ENCODE data around the gene CACNG5. TPM values are rescaled to one million over a fixed set of nuclear protein-coding genes. Genes with fewer than 3 reads are reported as not detected.

The CACNG5 gene, protein sequence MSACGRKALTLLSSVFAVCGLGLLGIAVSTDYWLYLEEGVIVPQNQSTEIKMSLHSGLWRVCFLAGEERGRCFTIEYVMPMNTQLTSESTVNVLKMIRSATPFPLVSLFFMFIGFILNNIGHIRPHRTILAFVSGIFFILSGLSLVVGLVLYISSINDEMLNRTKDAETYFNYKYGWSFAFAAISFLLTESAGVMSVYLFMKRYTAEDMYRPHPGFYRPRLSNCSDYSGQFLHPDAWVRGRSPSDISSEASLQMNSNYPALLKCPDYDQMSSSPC
- total RNA-seq = not detected
- total RNA-seq (2013) = not detected

DNA sequence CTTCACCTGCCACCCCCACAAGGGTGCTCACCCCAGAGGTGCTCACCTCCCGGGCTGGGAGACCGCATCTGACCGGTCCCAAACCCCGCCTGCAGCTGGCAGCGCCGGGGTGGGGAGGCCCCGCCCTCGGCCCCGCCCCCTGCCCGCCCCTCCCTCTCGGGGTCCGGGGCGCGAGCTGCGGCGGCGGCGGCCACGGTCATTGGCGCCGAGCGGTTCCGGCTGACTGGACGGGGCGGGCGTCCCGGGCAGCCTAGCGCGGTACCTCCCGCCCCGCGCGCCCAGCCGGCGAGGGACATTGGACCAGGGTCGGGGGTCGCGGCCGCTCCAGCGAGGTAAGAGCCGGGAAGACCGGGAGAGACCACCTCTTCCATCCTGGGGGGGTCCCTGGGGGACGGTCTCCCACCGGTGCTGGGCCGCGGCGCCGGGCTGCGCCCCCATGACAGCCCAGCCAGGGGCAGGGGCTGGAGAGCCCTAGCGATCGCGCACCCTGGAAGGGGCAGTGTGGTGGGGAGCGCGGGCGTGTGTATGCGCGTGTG lies at the start of gene CACNG5:
Gene CACNG5 (plus strand): TSS at position 199 of the 536 bp plus-strand sequence. CDS start 42,216 bp downstream, outside the sequence.
- TF ChIP-seq, protein P1, sequence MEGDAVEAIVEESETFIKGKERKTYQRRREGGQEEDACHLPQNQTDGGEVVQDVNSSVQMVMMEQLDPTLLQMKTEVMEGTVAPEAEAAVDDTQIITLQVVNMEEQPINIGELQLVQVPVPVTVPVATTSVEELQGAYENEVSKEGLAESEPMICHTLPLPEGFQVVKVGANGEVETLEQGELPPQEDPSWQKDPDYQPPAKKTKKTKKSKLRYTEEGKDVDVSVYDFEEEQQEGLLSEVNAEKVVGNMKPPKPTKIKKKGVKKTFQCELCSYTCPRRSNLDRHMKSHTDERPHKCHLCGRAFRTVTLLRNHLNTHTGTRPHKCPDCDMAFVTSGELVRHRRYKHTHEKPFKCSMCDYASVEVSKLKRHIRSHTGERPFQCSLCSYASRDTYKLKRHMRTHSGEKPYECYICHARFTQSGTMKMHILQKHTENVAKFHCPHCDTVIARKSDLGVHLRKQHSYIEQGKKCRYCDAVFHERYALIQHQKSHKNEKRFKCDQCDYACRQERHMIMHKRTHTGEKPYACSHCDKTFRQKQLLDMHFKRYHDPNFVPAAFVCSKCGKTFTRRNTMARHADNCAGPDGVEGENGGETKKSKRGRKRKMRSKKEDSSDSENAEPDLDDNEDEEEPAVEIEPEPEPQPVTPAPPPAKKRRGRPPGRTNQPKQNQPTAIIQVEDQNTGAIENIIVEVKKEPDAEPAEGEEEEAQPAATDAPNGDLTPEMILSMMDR (IDR thresholded peaks at IDR 0.05) = no peak
- Histone ChIP-seq H3K4me3 (ENCODE audit: low read length) (no peak within 1 kb of the TSS), H3K4me1 (ENCODE audit: control insufficient read depth, insufficient read depth, low read length) (no peaks in the 10 kb centered on the region), H3K27ac (ENCODE audit: low read length) (no peak within 1 kb of the TSS), H3K27me3 (ENCODE audit: control insufficient read depth, insufficient read depth, low read length) (peaks cover 15% of the 10 kb centered on the region), H3K9me3 (ENCODE audit: control insufficient read depth, insufficient read depth, low read length) (no peaks in the 10 kb centered on the region), H3K36me3 (ENCODE audit: control insufficient read depth, insufficient read depth, low read length) (no peaks in the 10 kb centered on the region)
- ATAC-seq (no peak), DNase-seq (no peak)
- H3K9me3 Mint-ChIP-seq = no peaks in the 10 kb centered on the region
- intact Hi-C loops (cut with micrococcal nuclease) = no loop called here
- peaks cover 0 to 3% of the 10 kb centered on the region in 2 donors for H3K4me1 Mint-ChIP-seq
- H3K4me3 Mint-ChIP-seq = no peak within 1 kb of the TSS
- peaks cover 32 to 33% of the 10 kb centered on the region in 2 donors for H3K27me3 Mint-ChIP-seq (ENCODE audit: low read depth in 2 of 2)
- 9% methylated on average over 57 of the region's 57 CpGs for WGBS (ENCODE audit: insufficient coverage)
- H3K27ac Mint-ChIP-seq = no peak within 1 kb of the TSS
- H3K36me3 Mint-ChIP-seq = no peaks in the 10 kb centered on the region

DNA sequence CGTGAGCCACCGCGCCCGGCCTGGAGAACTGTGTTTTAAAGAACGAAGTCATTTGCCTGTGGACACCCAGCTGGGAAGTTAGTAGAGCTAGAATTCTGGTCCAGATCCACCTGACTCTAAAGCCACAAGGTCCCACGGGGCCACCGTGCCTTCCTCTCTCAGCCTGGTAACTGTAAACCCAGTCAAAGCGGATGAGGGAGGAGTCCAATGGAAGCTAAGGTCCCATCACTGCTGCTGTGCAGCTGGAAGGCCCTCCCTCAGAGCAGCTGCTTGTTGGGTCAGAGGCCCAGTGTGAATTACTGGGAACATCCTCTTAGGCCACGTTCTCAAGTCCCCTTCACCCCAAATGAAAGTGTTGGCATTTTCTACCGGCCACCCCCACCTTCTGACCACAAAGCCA lies 48.8 kb upstream of the CACNG5 start:
- Histone ChIP-seq H3K4me3 (ENCODE audit: low read length) (no peak overlapping the region), H3K4me1 (ENCODE audit: control insufficient read depth, insufficient read depth, low read length) (peaks cover under 1% of the 10 kb centered on the region), H3K9me3 (ENCODE audit: control insufficient read depth, insufficient read depth, low read length) (no peaks in the 10 kb centered on the region), H3K36me3 (ENCODE audit: control insufficient read depth, insufficient read depth, low read length) (peaks cover 7% of the 10 kb centered on the region), H3K27ac (ENCODE audit: low read length) (no peak overlapping the region), H3K27me3 (ENCODE audit: control insufficient read depth, insufficient read depth, low read length) (no peaks in the 10 kb centered on the region)
- ATAC-seq (no peak), DNase-seq (no peak)
- H3K4me1 Mint-ChIP-seq = peaks cover 2 to 3% of the 10 kb centered on the region in 2 donors
- H3K4me3 Mint-ChIP-seq = no peak overlapping the region
- 77% methylated on average over 10 of the region's 10 CpGs for WGBS (ENCODE audit: insufficient coverage)
- TF ChIP-seq, protein P1 (IDR thresholded peaks at IDR 0.05) = no peak
- H3K27me3 Mint-ChIP-seq (ENCODE audit: low read depth in 2 of 2) = no peaks in the 10 kb centered on the region
- no peaks in the 10 kb centered on the region for H3K9me3 Mint-ChIP-seq
- H3K27ac Mint-ChIP-seq = no peak overlapping the region
- intact Hi-C loops (cut with micrococcal nuclease) = no loop called here
- no peaks in the 10 kb centered on the region for H3K36me3 Mint-ChIP-seq

DNA sequence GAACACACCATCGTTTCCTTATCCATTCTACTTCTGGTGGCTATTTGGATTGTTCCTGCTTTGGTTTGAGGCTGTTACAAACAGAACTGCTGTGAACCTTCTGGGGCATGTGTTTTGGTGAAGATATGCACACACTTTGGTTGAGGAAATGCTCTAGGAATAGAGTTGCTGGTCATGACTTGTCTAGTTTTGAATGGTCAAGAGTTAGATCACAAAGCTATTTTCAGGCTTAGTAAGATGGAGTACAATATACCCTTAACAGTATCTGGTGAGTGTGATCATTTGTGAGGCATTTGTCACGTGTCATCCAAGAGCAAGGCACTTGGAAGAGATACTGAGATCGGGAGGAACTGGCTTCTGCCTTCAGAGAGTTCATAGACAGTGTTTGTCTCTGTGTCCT lies 47.0 kb upstream of the CACNG5 start:
- Histone ChIP-seq H3K27me3 (ENCODE audit: control insufficient read depth, insufficient read depth, low read length) (no peaks in the 10 kb centered on the region), H3K27ac (ENCODE audit: low read length) (no peak overlapping the region), H3K9me3 (ENCODE audit: control insufficient read depth, insufficient read depth, low read length) (no peaks in the 10 kb centered on the region), H3K4me3 (ENCODE audit: low read length) (no peak overlapping the region), H3K36me3 (ENCODE audit: control insufficient read depth, insufficient read depth, low read length) (peaks cover 7% of the 10 kb centered on the region), H3K4me1 (ENCODE audit: control insufficient read depth, insufficient read depth, low read length) (peaks cover 6% of the 10 kb centered on the region)
- intact Hi-C loops (cut with micrococcal nuclease) = no loop called here
- H3K4me3 Mint-ChIP-seq = no peak overlapping the region
- DNase-seq (no peak), ATAC-seq (no peak)
- H3K9me3 Mint-ChIP-seq = no peaks in the 10 kb centered on the region
- TF ChIP-seq, protein P1 (IDR thresholded peaks at IDR 0.05) = no peak
- 83% methylated on average over 3 of the region's 3 CpGs for WGBS (ENCODE audit: insufficient coverage)
- H3K27ac Mint-ChIP-seq = no peak overlapping the region
- H3K4me1 Mint-ChIP-seq = peaks cover 8% of the 10 kb centered on the region in 2 donors
- no peaks in the 10 kb centered on the region for H3K36me3 Mint-ChIP-seq
- no peaks in the 10 kb centered on the region for H3K27me3 Mint-ChIP-seq (ENCODE audit: low read depth in 2 of 2)

All from natural killer cell (primary cell).